Mesenchymal stem cell (in vitro differentiated cells and primary cell): Measurements from ENCODE around the gene SPACA5B.
"Not testable (repeated sequence)": the region's sequence is repeated elsewhere in the genome, so short reads cannot be mapped to it uniquely, and the experiment has no call there.

Source experiments
- DNase-seq: peaks from one replicate; pipeline ENCODE4 v3.0.0-alpha.2; 2013
- H2AFZ ChIP-seq: one replicate; pipeline ENCODE4 v1.6.1; 2013; ENCODE audit warnings: low read depth, mild to moderate bottlenecking, control low read depth, inconsistent platforms, low read length, moderate library complexity
- H2AK5ac ChIP-seq: 2 replicates; pipeline ENCODE4 v1.6.1; 2013; ENCODE audit warnings: low read length, moderate library complexity, mild to moderate bottlenecking, inconsistent platforms; ENCODE audit not compliant: severe bottlenecking
- H2BK120ac ChIP-seq: one replicate; pipeline ENCODE4 v1.6.1; 2013; ENCODE audit warnings: low read depth, mild to moderate bottlenecking, inconsistent platforms, low read length, moderate library complexity
- H2BK12ac ChIP-seq, 2 experiments: one replicate each; pipeline ENCODE4 v1.6.1; 2013; ENCODE audit warnings: inconsistent platforms in 2 of 2, low read length in 2 of 2, mild to moderate bottlenecking in 2 of 2, moderate library complexity in 2 of 2, control low read depth in 1 of 2
- H2BK15ac ChIP-seq: one replicate; pipeline ENCODE4 v1.6.1; 2013; ENCODE audit warnings: mild to moderate bottlenecking, low read depth, inconsistent platforms; ENCODE audit not compliant: poor library complexity, severe bottlenecking
- H2BK5ac ChIP-seq: 2 replicates; pipeline ENCODE4 v1.6.1; 2013; ENCODE audit warnings: low read depth, mild to moderate bottlenecking, low read length, control low read depth, inconsistent platforms; ENCODE audit not compliant: poor library complexity, severe bottlenecking
- H3K14ac ChIP-seq, 2 experiments: one replicate each; pipeline ENCODE4 v1.6.1; 2013; ENCODE audit warnings: inconsistent platforms in 2 of 2, low read length in 2 of 2, control low read depth in 1 of 2, mild to moderate bottlenecking in 1 of 2, moderate library complexity in 1 of 2
- H3K18ac ChIP-seq, 2 experiments: one replicate each; pipeline ENCODE4 v1.6.1; 2013; ENCODE audit warnings: inconsistent platforms in 2 of 2, low read length in 2 of 2, control low read depth in 1 of 2, low read depth in 1 of 2, mild to moderate bottlenecking in 1 of 2
- H3K23ac ChIP-seq, 2 experiments: one replicate each; pipeline ENCODE4 v1.6.1; 2013; ENCODE audit warnings: inconsistent platforms in 2 of 2, low read length in 2 of 2, mild to moderate bottlenecking in 2 of 2, moderate library complexity in 2 of 2, control low read depth in 1 of 2
- H3K27ac ChIP-seq: 2 replicates; pipeline ENCODE4 v1.5.1; 2013; ENCODE audit warnings: mild to moderate bottlenecking, moderate library complexity, low read length, control low read depth, inconsistent platforms; ENCODE audit not compliant: poor library complexity, severe bottlenecking
- H3K27me3 ChIP-seq, 2 experiments: 2 replicates each; pipeline versions ENCODE4 v1.6.1 to v1.7.0; 2013; ENCODE audit warnings: low read length in 2 of 2, mild to moderate bottlenecking in 2 of 2, moderate library complexity in 2 of 2, control low read depth in 1 of 2, inconsistent platforms in 1 of 2; ENCODE audit not compliant: control insufficient read depth in 1 of 2, insufficient read depth in 1 of 2
- H3K36me3 ChIP-seq, 2 experiments: 2 replicates each; pipeline versions ENCODE4 v1.6.1 to v1.7.0; 2013; ENCODE audit warnings: low read length in 2 of 2, control low read depth in 1 of 2, inconsistent platforms in 1 of 2, low read depth in 1 of 2, mild to moderate bottlenecking in 1 of 2; ENCODE audit not compliant: insufficient read depth in 2 of 2, control insufficient read depth in 1 of 2
- H3K4ac ChIP-seq, 2 experiments: one replicate each; pipeline ENCODE4 v1.6.1; 2013; ENCODE audit warnings: inconsistent platforms in 2 of 2, low read length in 2 of 2, mild to moderate bottlenecking in 2 of 2, moderate library complexity in 2 of 2, control low read depth in 1 of 2, low read depth in 1 of 2
- H3K4me1 ChIP-seq: 2 replicates; pipeline ENCODE4 v1.6.1; 2013; ENCODE audit warnings: low read depth, low read length, control low read depth; ENCODE audit not compliant: control insufficient read depth, insufficient read depth
- H3K4me2 ChIP-seq: 2 replicates; pipeline ENCODE4 v1.6.1; 2013; ENCODE audit warnings: low read length, mild to moderate bottlenecking, inconsistent platforms; ENCODE audit not compliant: poor library complexity, severe bottlenecking
- H3K4me3 ChIP-seq, 2 experiments: 2 replicates each; pipeline versions ENCODE4 v1.5.1 to v1.7.0; 2013; ENCODE audit warnings: low read length in 2 of 2, mild to moderate bottlenecking in 2 of 2, control low read depth in 1 of 2, low read depth in 1 of 2; ENCODE audit not compliant: insufficient read depth in 1 of 2
- H3K79me1 ChIP-seq: replicated peaks from 2 replicates; pipeline ENCODE4 v1.6.1; 2013; ENCODE audit warnings: mild to moderate bottlenecking, control low read depth, low read length, inconsistent platforms; ENCODE audit not compliant: poor library complexity, severe bottlenecking
- H3K9ac ChIP-seq: 2 replicates; pipeline ENCODE4 v1.7.0; 2013; ENCODE audit warnings: mild to moderate bottlenecking, low read length, moderate library complexity
- H3K9me3 ChIP-seq: 2 replicates; pipeline ENCODE4 v1.7.0; 2013; ENCODE audit warnings: mild to moderate bottlenecking, low read length; ENCODE audit not compliant: control insufficient read depth
- H4K8ac ChIP-seq: one replicate; pipeline ENCODE4 v1.6.1; 2013; ENCODE audit warnings: inconsistent platforms, mild to moderate bottlenecking, low read length, moderate library complexity
- H4K91ac ChIP-seq: one replicate; pipeline ENCODE4 v1.6.1; 2013; ENCODE audit warnings: mild to moderate bottlenecking, low read length, inconsistent platforms
- WGBS: methylation state at CpG from one replicate; pipeline ENCODE4 v1.1.7; 2013; ENCODE audit warnings: mixed read lengths; 5-methylcytosine and 5-hydroxymethylcytosine counted together

The SPACA5B gene

DNA sequence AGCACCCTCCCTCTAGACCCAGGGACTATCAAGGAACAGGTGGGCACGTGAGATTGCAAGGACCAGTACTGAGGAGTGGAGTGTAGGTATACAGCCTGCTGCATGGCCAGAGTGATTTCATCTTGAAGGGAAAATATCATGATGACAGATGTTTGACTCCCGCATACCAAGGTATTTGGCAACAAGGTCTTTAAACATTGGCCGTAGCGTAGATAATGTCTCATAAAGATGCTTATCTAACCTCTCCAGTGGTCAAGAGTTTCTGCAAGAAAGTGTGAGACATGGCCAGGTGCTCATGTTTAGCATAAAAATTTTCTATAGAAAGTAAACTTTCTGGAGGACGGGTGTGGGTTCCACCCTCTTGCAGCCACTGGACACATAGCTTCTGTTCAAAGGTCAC, 40.3 kb upstream of the SPACA5B start:
- Histone ChIP-seq H3K27ac (no peak overlapping the region), H3K4me2 (no peak overlapping the region), H4K8ac (no peak overlapping the region), H3K4me1 (no peaks in the 10 kb centered on the region), H2BK5ac (no peak overlapping the region), H3K14ac (no peak overlapping the region), H2AFZ (no peak overlapping the region), H3K9ac (no peak overlapping the region), H3K27me3 (peaks cover 0 to 32% of the 10 kb centered on the region in 2 experiments), H2AK5ac (no peak overlapping the region), H2BK12ac (no peak overlapping the region), H3K79me1 (no peaks in the 10 kb centered on the region), H2BK120ac (no peak overlapping the region), H2BK15ac (no peak overlapping the region), H3K9me3 (no peaks in the 10 kb centered on the region), H4K91ac (no peak overlapping the region), H3K23ac (no peak overlapping the region), H3K36me3 (no peaks in the 10 kb centered on the region), H3K4me3 (no peak overlapping the region), H3K4ac (no peak overlapping the region), H3K18ac (no peak overlapping the region)
- DNase-seq, result no peak
- WGBS, result 93% methylated on average over 5 of the region's 5 CpGs

DNA sequence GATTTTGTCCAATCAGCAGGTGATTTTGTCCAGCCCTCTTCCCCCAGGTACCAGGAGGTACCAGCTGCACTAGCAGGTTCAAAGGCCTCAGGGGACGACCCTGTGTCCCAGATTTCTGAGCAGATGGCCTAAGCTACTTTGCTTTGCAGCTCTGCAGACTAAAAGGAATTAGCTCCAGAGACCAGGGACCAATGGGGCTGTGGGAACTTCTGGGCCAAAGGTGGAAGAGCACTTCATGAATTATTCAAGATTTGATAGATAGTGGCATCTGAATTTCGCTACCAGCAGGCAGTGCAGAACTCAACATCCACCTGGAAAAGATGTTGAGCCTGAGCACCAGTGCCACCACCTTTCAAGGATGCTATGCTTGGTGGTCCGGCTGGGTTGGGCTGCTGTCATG, 37.9 kb upstream of the SPACA5B start:
- not testable (repeated sequence) for H3K36me3 ChIP-seq, H2BK5ac ChIP-seq, H4K8ac ChIP-seq, H3K27ac ChIP-seq, H2BK120ac ChIP-seq, H3K14ac ChIP-seq, DNase-seq, H3K4me1 ChIP-seq, H3K4ac ChIP-seq, H3K79me1 ChIP-seq, H3K9ac ChIP-seq, H2BK12ac ChIP-seq, H2AFZ ChIP-seq, H3K9me3 ChIP-seq, H3K23ac ChIP-seq, H3K4me3 ChIP-seq, H3K18ac ChIP-seq, H3K4me2 ChIP-seq, H2AK5ac ChIP-seq, H4K91ac ChIP-seq, H2BK15ac ChIP-seq
- WGBS, result 58% methylated on average over 3 of the region's 3 CpGs
- peaks cover 0 to 29% of the 10 kb centered on the region in 2 experiments for H3K27me3 ChIP-seq

DNA sequence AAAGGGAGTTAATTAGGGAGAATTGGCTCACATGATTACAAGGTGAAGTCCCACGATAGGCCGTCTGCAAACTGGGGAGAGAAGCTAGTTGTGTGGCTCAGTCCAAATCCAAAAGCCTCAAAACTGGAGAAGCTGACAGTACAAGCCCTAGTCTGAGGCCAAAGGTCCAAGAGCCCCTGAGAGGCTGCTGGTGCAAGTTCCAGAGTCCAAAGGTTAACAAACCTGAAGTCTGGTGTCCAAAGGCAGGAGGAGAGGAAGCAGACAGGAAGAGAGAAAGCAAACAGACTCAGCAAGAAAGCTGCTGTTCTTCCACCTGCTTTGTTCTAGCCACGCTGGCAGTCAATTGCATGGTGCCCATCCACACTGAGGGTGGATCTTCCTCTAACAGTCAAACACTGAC, 29.0 kb upstream of the SPACA5B start:
- H2BK120ac ChIP-seq, result no peak overlapping the region
- no peak overlapping the region for H2BK15ac ChIP-seq
- no peak overlapping the region for H2AFZ ChIP-seq
- no peak overlapping the region for H3K18ac ChIP-seq
- no peak overlapping the region for H3K4me2 ChIP-seq
- no peak overlapping the region for H4K91ac ChIP-seq
- H3K27ac ChIP-seq, result no peak overlapping the region
- no peak overlapping the region for H2AK5ac ChIP-seq
- H3K4ac ChIP-seq, result no peak overlapping the region
- no peak for DNase-seq
- no peak overlapping the region for H4K8ac ChIP-seq
- no peak overlapping the region for H2BK5ac ChIP-seq
- no peaks in the 10 kb centered on the region for H3K27me3 ChIP-seq
- no peak overlapping the region for H3K14ac ChIP-seq
- H3K9ac ChIP-seq, result no peak overlapping the region
- whole genome bisulfite sequencing, result 81% methylated on average over 3 of the region's 3 CpGs
- peaks cover 7% of the 10 kb centered on the region for H3K9me3 ChIP-seq
- no peak overlapping the region for H3K4me3 ChIP-seq
- H2BK12ac ChIP-seq, result no peak overlapping the region
- no peaks in the 10 kb centered on the region for H3K4me1 ChIP-seq
- H3K36me3 ChIP-seq, result no peaks in the 10 kb centered on the region
- no peaks in the 10 kb centered on the region for H3K79me1 ChIP-seq
- H3K23ac ChIP-seq, result no peak overlapping the region

DNA sequence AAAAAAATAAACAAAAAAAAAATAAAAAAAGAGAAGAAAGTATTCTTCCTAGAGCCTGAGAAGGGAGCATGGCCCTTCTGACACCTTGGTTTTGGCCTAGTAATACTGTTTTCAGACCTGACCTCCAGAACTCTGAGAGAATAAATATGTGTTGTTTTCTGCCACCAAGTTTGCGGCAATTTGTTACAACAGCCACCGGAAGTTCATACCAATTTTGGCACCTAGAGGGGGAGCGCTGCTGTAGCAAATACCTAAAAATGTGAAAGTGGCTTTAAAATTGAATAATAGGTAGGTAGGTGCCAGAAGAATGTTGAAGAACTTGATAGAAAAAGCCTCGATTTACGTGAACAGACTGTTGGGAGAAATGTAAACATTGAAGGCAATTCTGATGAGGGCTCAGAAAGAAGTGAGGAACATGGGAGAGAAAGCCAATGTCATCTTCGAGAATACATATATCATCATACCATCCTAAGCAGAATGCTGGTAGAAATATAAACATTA, 27.5 kb upstream of the SPACA5B start:
- H2AFZ ChIP-seq, result no peak overlapping the region
- no peak overlapping the region for H3K4ac ChIP-seq
- no peak for DNase-seq
- no peak overlapping the region for H2BK5ac ChIP-seq
- H3K4me3 ChIP-seq, result no peak overlapping the region
- peaks cover 7% of the 10 kb centered on the region for H3K9me3 ChIP-seq
- H4K8ac ChIP-seq, result no peak overlapping the region
- H2BK120ac ChIP-seq, result no peak overlapping the region
- no peak overlapping the region for H2AK5ac ChIP-seq
- 91% methylated on average over 3 of the region's 6 CpGs for WGBS
- H2BK15ac ChIP-seq, result no peak overlapping the region
- H3K27ac ChIP-seq, result no peak overlapping the region
- H3K27me3 ChIP-seq, result no peaks in the 10 kb centered on the region
- no peak overlapping the region for H3K23ac ChIP-seq
- H3K18ac ChIP-seq, result no peak overlapping the region
- no peaks in the 10 kb centered on the region for H3K36me3 ChIP-seq
- no peak overlapping the region for H3K4me2 ChIP-seq
- no peak overlapping the region for H3K9ac ChIP-seq
- H3K79me1 ChIP-seq, result no peaks in the 10 kb centered on the region
- H3K14ac ChIP-seq, result no peak overlapping the region
- no peak overlapping the region for H4K91ac ChIP-seq
- no peaks in the 10 kb centered on the region for H3K4me1 ChIP-seq
- H2BK12ac ChIP-seq, result no peak overlapping the region
